ENCODE results near the gene KIAA0232. TPM values are rescaled to one million over a fixed set of nuclear protein-coding genes. Genes with fewer than 3 reads are reported as not detected.

KIAA0232 gene
- polyA plus RNA-seq, 1 donor from 2014 or later = 57.6 TPM

- no peaks in the 10 kb centered on the region for H3K27me3 ChIP-seq (ENCODE audit: insufficient read depth, low read depth, low read length)
- no peaks in the 10 kb centered on the region for H4K20me1 ChIP-seq (ENCODE audit: insufficient read depth)
- H3K4me2 ChIP-seq (ENCODE audit: low read length) = no peak overlapping the region
- TF ChIP-seq POLR2AphosphoS5 (IDR thresholded peaks at IDR 0.05) = no peak
- TF ChIP-seq RAD21 (conservative IDR thresholded peaks at IDR 0.05) = no peak
- TF ChIP-seq SMC3 (conservative IDR thresholded peaks at IDR 0.05; ENCODE audit: poor library complexity) = no peak
- TF ChIP-seq, protein P1, sequence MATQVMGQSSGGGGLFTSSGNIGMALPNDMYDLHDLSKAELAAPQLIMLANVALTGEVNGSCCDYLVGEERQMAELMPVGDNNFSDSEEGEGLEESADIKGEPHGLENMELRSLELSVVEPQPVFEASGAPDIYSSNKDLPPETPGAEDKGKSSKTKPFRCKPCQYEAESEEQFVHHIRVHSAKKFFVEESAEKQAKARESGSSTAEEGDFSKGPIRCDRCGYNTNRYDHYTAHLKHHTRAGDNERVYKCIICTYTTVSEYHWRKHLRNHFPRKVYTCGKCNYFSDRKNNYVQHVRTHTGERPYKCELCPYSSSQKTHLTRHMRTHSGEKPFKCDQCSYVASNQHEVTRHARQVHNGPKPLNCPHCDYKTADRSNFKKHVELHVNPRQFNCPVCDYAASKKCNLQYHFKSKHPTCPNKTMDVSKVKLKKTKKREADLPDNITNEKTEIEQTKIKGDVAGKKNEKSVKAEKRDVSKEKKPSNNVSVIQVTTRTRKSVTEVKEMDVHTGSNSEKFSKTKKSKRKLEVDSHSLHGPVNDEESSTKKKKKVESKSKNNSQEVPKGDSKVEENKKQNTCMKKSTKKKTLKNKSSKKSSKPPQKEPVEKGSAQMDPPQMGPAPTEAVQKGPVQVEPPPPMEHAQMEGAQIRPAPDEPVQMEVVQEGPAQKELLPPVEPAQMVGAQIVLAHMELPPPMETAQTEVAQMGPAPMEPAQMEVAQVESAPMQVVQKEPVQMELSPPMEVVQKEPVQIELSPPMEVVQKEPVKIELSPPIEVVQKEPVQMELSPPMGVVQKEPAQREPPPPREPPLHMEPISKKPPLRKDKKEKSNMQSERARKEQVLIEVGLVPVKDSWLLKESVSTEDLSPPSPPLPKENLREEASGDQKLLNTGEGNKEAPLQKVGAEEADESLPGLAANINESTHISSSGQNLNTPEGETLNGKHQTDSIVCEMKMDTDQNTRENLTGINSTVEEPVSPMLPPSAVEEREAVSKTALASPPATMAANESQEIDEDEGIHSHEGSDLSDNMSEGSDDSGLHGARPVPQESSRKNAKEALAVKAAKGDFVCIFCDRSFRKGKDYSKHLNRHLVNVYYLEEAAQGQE (IDR thresholded peaks at IDR 0.05; ENCODE audit: borderline replicate concordance) = no peak
- H3K4me3 ChIP-seq (ENCODE audit: low read length) = no peak overlapping the region
- H2AFZ ChIP-seq (ENCODE audit: low read depth, low read length) = no peak overlapping the region
- H3K79me2 ChIP-seq (replicated peaks; ENCODE audit: insufficient read depth, low read length) = no peaks in the 10 kb centered on the region
- no peaks in the 10 kb centered on the region for H3K9me2 ChIP-seq (ENCODE audit: insufficient read depth, low read length)
- H3K9ac ChIP-seq (ENCODE audit: low read length) = no peak overlapping the region
- H3K9me3 ChIP-seq (ENCODE audit: low read length) = no peaks in the 10 kb centered on the region
- H3F3A ChIP-seq (ENCODE audit: insufficient read depth, low read length, poor library complexity, severe bottlenecking) = no peaks in the 10 kb centered on the region
- H3K36me3 ChIP-seq (ENCODE audit: insufficient read depth, low read length) = no peaks in the 10 kb centered on the region
- H3K27ac ChIP-seq (ENCODE audit: low read length) = no peak overlapping the region
Measured at GRCh38 chr4:6773106-6773505, 9.4 kb upstream of the KIAA0232 start.

DNA sequence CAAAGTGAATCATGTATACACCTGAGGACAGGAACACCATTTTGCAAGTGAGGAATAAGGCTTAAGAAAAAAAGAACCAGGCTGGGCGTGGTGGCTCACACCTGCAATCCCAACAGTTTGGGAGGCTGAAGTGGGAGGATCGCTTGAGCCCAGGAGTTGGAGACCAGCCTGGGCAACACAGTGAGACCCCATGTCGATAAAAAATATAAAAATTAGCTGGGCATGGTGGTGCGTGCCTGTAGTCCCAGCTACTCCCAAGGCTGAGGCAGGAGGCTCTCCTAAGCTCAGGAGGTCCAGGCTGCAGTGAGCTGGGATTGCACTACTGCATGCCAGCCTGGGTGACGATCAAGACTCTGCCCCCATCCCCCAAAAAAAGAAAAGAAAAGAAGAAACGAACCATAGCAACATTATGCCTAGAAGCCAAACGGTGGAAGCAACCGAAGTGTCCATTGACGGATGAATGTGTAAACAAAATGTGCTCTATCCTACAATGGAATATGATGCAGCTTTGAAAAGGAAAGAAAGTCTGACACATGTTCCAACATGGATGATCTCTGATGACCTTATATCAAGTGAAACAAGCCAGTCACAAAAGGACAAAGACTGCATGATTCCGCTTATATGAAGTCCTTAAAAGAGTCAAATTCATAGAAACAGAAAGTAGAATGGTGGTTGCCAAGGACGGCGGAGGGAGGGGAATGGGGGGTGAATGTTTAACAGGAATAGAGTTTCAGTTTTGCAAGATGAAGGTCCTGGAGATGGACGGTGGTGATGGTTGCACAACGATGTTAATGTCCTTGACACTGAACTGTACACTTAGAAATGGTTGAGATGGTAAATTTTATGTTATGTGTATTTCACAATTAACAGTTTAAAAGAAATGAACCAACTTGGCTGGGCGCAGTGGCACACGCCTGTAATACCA is 8.6 kb upstream of the KIAA0232 start:
- no peaks in the 10 kb centered on the region for H3K36me3 ChIP-seq (ENCODE audit: insufficient read depth, low read length)

More for the DNA sequence above, 8.6 kb upstream of the KIAA0232 start:
- Histone ChIP-seq H3K4me3 (ENCODE audit: low read length) (no peak overlapping the region), H3K27ac (ENCODE audit: low read length) (no peak overlapping the region), H3K9ac (ENCODE audit: low read length) (no peak overlapping the region), H3K79me2 (replicated peaks; ENCODE audit: insufficient read depth, low read length) (no peaks in the 10 kb centered on the region), H3K9me2 (ENCODE audit: insufficient read depth, low read length) (no peaks in the 10 kb centered on the region), H3K27me3 (ENCODE audit: insufficient read depth, low read depth, low read length) (no peaks in the 10 kb centered on the region), H2AFZ (ENCODE audit: low read depth, low read length) (no peak overlapping the region), H3K9me3 (ENCODE audit: low read length) (no peaks in the 10 kb centered on the region), H3F3A (ENCODE audit: insufficient read depth, low read length, poor library complexity, severe bottlenecking) (no peaks in the 10 kb centered on the region), H3K4me2 (ENCODE audit: low read length) (no peak overlapping the region), H4K20me1 (ENCODE audit: insufficient read depth) (no peaks in the 10 kb centered on the region)
- TF ChIP-seq EZH2 (IDR thresholded peaks at IDR 0.05; ENCODE audit: borderline replicate concordance, insufficient read depth, low read length, poor library complexity, severe bottlenecking) = no peak
- TF ChIP-seq, protein P1 (IDR thresholded peaks at IDR 0.05; ENCODE audit: borderline replicate concordance) = no peak
- TF ChIP-seq EP300 (conservative IDR thresholded peaks at IDR 0.05; ENCODE audit: poor library complexity, severe bottlenecking) = no peak
- no peak for TF ChIP-seq SMC3 (conservative IDR thresholded peaks at IDR 0.05; ENCODE audit: poor library complexity)
- no peak for TF ChIP-seq RAD21 (conservative IDR thresholded peaks at IDR 0.05)
- TF ChIP-seq POLR2AphosphoS5 (IDR thresholded peaks at IDR 0.05) = no peak
- TF ChIP-seq MXI1 (conservative IDR thresholded peaks at IDR 0.05; ENCODE audit: poor library complexity, severe bottlenecking) = no peak
- TF ChIP-seq TAF1 (IDR thresholded peaks at IDR 0.05; ENCODE audit: low read depth) = no peak
- TF ChIP-seq, protein P2, sequence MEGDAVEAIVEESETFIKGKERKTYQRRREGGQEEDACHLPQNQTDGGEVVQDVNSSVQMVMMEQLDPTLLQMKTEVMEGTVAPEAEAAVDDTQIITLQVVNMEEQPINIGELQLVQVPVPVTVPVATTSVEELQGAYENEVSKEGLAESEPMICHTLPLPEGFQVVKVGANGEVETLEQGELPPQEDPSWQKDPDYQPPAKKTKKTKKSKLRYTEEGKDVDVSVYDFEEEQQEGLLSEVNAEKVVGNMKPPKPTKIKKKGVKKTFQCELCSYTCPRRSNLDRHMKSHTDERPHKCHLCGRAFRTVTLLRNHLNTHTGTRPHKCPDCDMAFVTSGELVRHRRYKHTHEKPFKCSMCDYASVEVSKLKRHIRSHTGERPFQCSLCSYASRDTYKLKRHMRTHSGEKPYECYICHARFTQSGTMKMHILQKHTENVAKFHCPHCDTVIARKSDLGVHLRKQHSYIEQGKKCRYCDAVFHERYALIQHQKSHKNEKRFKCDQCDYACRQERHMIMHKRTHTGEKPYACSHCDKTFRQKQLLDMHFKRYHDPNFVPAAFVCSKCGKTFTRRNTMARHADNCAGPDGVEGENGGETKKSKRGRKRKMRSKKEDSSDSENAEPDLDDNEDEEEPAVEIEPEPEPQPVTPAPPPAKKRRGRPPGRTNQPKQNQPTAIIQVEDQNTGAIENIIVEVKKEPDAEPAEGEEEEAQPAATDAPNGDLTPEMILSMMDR (IDR thresholded peaks at IDR 0.05; ENCODE audit: poor library complexity, severe bottlenecking) = no peak

All from neural cell (in vitro differentiated cells).